GM19240 (cell line): ENCODE measurements around the gene AP3S2.
"Not testable (repeated sequence)": the region's sequence is repeated elsewhere in the genome, so short reads cannot be mapped to it uniquely, and the experiment has no call there.

Experiments
- DNase-seq: peaks from one replicate; pipeline ENCODE4 v3.0.0; 2011; ENCODE audit warnings: low spot score; ENCODE audit not compliant: insufficient read length

Gene AP3S2

GRCh38 chr15:89893696-89894447 is at the start of gene AP3S2:
Gene AP3S2, minus strand, starts transcription at chr15:89893994. Its CDS starts 45 bp downstream, at chr15:89893949.
- peak; percentile 55 for DNase-seq

- DNase-seq: no peak
Measured at GRCh38 chr15:89939910-89940309, 46.1 kb upstream of the AP3S2 start.

- DNase-seq: not testable (repeated sequence)
Measured at GRCh38 chr15:89939377-89939776, 45.6 kb upstream of the AP3S2 start.

GRCh38 chr15:89937365-89938350 is 43.9 kb upstream of the AP3S2 start:
- no peak for DNase-seq

GRCh38 chr15:89936786-89937265 is 43.0 kb upstream of the AP3S2 start:
- DNase-seq: no peak

GRCh38 chr15:89936051-89936785 is 42.4 kb upstream of the AP3S2 start:
- DNase-seq: no peak

- DNase-seq: no peak
Measured at GRCh38 chr15:89932880-89933279, 39.1 kb upstream of the AP3S2 start.

GRCh38 chr15:89928421-89928820 is 34.6 kb upstream of the AP3S2 start:
- no peak for DNase-seq

- no peak for DNase-seq
Measured at GRCh38 chr15:89926158-89926557, 32.4 kb upstream of the AP3S2 start.

GRCh38 chr15:89917442-89918101 is 23.8 kb upstream of the AP3S2 start:
- DNase-seq: no peak

GRCh38 chr15:89916660-89917059 is 22.9 kb upstream of the AP3S2 start:
- no peak for DNase-seq

- DNase-seq: no peak
Measured at GRCh38 chr15:89912674-89913396, 19.0 kb upstream of the AP3S2 start, which contains the start of gene ARPIN. Gene ARPIN, minus strand, starts transcription at chr15:89912952. Its CDS starts 117 bp downstream, at chr15:89912835.

- no peak for DNase-seq
Measured at GRCh38 chr15:89912145-89912673, 18.4 kb upstream of the AP3S2 start.

- DNase-seq: no peak
Measured at GRCh38 chr15:89910891-89911626, 17.3 kb upstream of the AP3S2 start.

- no peak for DNase-seq
Measured at GRCh38 chr15:89909611-89910010, 15.8 kb upstream of the AP3S2 start.

- DNase-seq: no peak
Measured at GRCh38 chr15:89908226-89908625, 14.4 kb upstream of the AP3S2 start.

- no peak for DNase-seq
Measured at GRCh38 chr15:89907289-89907688, 13.5 kb upstream of the AP3S2 start.

GRCh38 chr15:89905846-89906378 is 12.1 kb upstream of the AP3S2 start:
- DNase-seq: no peak

GRCh38 chr15:89904519-89904918 is 10.7 kb upstream of the AP3S2 start:
- DNase-seq: no peak
